Midbrain (tissue), 1 donor: ENCODE results near the gene FBXL15.

Experiments used
- DNase-seq: peaks from one replicate; lab custom pipeline; 2025; lab: John Stamatoyannopoulos, UW

FBXL15 gene

DNA sequence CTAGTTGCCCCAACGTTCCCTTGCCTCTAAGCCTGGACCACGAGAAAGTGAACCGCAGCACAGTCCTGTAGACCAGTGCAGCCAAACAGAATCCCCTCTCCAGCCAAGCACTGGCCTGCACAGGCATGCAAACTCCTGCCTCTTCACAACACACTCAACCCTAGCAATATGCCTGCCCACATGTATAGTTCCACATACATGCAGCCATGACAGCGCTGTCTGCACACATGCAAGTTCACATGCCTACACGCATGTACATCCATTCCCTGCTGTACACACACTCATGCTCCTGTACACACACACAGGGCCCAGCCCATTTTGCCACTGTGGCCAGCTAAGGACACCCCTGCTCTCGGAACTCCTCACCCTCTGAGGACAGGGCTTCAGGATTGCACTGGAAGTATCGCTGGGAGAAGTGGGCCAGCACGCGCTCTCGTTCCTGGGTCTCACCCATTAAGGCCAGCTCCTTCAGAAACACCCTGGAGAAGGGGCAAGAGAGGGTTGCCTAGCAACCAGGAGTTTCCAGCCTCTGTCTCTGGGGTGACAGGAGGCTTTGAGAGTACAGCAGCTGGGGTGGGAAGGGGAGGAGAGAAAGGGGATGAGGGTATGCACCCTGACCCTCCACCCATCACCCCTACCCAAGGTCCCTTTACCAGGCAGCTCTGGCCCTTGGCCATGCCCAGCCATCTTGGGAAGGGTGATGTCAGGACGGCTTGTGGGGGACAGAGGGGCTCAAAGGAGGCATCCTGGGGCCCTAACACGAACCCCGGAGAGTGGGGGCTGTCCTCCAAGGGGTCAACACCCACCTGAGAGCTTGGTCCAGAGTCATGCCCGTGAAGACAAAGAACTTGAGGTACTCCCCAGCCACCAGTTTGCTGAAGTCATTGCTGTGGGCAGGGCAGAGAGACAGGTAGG lies 9.0 kb upstream of the FBXL15 start:
- no peak for DNase-seq

DNA sequence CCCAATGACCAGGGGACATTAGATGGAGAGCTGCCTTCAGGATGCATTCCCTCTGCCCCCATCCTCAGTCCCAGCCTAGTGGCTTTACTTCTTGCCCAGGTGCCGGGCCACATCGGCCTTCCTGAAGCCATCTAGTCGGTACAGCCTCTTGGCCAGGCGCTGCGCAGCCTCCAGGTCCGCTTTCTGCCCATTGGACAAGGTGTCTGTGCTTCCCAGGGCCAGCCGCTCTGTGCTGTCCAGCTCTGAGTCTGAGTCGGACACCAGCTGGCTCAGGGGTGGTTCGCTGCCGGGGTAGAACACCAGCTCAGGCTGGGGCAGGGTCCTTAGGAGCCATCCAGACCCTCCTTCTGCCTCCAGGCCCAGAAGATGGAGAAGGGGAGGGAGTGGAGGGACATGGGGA lies 8.3 kb upstream of the FBXL15 start:
- DNase-seq = no peak

DNA sequence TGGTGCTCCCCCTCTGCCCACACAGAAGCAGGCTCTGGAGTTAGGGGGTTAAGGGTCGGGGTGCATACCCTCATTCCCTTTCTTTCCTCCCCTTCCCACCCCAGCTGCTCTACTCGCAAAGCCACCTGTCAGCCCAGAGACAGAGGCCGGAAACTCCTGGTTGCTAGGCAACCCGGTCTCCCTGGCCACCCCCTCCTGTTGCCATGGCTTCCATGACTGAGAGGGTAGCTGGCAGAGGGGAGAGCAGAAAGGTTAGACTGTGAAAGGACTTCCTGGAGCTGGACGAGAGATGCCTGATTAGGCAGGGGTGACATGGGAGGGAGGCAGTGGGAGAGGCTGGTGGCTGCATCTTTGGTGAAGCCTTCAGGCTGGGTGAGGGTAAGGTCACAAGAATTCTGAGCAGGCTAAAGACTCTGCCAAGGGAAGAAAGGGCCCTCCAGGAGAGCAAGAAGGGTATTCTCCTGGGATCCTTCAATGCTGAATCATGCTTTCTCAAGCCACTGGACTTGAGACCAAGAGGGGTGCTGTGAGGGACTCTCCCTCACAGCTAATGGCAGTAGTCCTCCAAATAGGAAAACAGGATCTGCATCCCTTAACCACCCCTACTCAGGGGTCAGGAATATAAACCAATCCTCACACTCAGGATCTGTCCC lies 7.5 kb upstream of the FBXL15 start:
- peak; percentile 21 for DNase-seq

DNA sequence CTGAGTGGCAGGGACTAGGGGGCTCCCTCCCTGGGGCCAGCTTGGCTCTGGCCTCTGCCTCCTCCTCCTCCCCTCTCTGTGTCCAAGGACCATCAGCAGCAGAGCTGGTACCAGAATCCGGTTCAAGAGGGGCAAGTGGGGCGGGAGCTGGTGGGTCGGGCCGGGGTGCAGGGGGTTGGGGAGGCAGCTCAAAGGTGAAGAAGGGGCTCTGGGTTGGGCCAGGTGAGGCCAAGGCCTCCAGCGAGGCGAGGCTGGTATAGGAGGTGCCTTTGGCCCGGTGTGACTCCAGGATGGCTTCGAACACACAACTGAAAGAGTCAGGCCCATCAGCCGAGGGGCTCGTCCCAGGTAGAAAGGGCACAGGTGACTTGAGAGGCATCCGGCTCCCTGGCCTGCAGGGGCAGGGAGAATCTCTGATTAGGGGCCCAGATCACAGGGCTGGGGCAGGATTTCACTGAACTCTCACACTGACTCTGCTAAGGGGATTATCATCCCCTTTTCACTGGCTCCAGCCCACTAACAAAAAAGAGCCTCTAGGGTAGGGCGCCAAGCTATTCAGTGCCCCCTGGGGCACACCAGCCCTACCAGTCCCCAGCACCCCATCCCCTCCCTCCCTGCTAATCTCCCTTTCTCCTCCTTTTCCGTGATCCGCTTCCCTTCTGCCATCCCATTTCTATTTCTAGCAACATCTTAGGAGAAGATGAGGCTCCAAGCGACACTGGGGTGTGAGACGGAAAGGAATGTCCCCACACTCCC lies 6.7 kb upstream of the FBXL15 start:
- no peak for DNase-seq

DNA sequence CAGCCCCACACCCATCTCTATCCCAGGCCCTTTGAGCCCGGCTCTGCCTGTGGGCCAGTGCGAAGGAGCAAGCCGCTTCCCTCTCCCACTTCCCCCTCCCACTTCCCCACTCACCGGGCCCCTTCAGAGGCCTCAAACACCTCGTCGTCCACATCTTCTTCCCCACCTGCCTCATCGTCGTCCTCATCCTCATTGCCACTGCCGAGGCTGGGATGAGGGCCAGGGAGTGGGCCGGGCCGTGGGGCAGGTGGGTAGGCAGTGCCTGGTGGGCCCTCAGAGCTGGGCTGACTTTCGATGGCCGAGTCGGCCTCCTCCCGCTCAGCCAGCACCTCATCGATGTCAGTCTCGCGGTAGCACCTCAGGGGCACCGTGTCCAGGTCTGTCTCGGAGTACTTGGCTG lies 5.9 kb upstream of the FBXL15 start:
- no peak for DNase-seq

DNA sequence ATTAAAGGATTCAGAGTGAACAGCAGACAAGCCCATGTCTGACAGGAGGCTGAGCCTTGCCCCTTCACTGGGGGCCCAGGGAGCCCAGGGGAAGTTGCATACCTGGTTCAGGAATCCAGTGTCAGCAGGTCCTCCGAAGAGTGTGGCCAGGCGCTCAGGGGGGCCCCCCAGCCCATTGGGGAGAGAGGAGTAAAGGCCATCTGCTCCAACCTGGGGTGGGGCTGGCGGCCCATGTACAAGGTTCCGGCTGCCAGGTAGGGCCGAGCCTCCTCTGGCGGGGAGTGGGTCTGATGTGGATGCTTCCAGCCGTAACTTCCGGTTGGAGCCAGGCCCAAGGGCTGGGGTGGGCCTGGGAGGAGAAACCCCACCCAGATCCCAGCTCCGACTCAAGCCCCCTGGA lies 4.4 kb upstream of the FBXL15 start:
- DNase-seq = no peak

DNA sequence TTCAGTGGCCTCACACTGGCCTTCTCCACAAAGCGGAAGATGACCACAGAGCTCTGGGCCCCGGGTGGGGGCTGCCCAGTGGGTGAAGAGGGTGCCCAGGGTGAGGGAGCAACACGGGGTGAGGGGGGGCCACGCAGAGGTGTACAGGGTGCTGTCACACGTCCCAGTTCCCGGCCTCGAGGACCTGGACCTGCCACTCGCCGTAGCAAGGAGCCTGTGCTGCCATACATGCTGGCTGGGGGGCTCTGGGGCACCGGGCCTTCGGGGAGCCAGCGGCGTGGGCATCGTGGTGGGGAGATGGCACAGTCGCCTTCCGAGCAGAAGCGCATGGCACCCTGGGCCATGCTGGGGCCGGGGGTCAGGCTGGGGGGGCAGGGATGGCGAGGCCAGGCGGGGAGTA lies 3.9 kb upstream of the FBXL15 start:
- DNase-seq = no peak

DNA sequence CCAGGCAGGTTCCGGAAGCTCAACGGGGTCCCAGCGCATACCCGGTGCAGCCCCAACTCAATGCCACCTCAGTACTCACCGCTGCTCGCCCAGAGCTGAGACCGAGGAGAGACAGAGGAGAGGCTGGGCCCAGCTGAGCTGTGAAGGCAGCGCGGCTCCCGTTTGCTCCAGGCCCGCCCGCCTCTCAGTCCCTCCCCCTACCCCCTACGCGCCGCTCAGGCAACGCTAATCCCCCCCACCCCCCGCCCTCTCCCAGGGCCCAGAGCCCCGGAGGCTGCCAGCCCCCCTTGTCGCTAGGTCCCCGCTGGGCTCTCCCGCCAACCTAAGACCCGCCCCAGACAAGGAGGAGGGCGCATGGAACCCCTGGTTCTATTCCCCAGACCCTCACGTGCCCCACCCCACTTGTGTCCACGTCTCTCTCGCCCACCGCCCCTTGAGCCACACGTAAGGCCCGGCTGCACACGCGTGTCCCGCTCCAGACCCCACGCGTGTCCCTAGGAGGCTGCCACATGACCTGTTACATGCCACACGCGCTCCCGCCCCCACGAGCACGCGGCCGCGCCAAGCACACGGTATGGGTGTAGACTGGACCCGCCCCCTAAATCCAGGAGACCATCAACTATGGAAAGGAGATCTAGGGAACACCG lies 1.9 kb upstream of the FBXL15 start, which contains the start of gene PSD:
Gene PSD (minus strand): TSS at position 164 of the 647 bp plus-strand sequence. CDS start 1,747 bp downstream, outside the sequence.
- DNase-seq = peak; percentile 27

DNA sequence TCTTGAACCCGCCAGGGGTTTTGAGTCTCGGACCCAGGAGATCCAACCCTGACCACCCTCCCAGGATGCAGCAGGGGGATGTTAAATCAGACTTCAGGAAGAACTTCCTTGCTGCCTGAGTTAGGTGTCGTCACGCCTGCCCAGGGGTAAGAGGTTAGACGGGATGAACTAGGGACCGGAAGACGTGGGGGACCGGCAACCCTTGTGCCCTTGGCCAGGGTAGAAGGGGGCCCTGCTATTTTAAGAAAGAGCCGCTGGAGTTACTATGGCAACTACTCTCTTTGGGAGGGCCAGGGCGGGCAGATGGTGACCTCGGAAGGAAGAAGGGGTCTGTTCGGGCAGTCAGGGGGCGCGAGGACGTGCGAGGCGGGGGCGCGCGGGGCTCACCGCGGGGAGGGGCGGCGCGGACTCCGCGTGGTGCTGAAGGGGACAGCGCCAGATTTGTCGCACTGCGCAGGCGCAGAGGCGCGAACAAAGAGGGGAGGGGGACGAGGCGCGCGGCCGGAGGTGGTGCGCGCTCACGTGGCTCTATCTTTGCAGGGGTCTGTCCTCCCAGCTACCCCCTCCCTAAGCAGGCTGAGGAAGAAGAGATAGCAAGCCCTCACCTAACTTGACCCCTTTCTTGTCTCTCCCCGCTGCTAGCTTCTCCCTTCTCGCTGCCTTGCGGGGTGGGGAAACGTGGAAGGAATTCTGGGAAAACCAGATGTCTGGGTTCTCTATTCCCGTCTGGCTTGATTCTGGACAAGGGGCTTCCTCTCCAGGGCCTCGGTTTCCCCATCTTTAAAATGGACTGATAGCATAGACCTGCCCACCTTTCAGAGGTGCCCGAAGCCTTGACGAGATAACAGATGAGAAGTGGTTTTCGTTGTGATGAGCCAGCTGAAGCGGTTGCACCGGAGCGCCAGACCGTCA lies 1.1 kb upstream of the FBXL15 start:
- DNase-seq = peak; percentile 87

DNA sequence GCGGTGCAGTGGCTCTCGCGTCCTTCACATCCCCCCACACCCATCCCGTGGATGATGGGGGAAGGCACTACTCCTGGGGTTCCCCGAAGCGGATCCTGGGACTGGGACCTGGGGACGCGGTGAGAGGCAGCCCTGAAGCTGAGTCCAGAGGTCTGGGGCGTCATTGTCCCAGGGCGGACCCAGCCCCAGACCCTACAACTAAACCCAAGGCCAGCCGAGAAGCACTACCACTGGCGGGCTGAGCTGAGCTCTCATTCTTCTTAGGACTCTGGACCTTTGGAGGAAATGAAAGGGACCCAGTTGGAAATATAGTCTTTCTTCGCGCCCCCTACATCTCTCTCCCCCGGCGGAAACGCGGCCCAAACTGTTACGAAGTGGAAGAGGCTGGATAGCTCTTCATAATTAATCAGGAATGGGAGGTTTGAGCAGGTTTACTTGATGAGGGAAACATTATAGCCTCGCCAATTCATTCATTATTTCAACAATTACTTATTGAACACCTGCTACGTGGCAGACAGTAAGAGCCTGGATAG lies 389 bp upstream of the FBXL15 start:
- DNase-seq = no peak

DNA sequence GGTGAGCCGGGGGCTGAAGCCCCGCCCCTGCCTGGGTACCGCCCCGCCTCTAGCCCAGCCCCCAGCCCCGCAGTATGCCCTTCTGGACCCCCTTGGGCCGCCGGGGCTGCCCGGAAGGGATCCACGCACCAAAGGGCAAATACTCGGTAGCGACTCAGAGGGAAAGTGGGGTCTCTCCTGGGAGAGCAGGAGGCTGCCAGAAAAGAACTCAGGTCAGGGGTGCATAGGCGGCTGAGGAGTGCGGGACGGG lies 796 bp downstream of the FBXL15 start:
- DNase-seq = no peak

DNA sequence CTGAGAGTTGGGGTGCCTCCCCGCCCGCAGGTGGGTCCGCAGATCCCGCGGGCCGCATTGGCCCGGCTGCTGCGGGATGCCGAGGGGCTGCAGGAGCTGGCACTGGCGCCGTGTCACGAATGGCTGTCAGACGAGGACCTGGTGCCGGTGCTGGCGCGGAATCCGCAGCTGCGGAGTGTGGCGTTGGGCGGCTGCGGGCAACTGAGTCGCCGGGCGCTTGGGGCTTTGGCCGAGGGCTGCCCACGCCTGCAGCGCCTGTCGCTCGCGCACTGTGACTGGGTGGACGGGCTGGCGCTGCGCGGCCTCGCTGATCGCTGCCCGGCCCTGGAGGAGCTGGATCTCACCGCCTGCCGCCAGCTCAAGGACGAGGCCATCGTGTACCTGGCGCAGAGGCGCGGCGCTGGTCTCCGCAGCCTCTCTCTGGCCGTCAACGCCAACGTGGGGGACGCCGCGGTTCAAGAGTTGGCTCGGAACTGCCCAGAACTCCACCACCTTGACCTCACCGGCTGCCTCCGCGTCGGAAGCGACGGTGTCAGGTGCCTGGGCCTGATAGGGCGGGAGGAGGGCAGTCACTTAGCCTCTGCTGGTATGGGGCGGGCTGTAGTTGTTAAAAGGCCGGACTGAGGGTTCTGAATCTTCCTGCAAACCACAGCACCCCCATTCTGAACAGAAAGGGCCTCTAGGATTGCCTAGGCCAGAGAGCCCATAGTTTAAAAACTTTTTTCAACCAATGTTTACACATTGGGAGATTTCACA lies 1.3 kb downstream of the FBXL15 start:
- no peak for DNase-seq

DNA sequence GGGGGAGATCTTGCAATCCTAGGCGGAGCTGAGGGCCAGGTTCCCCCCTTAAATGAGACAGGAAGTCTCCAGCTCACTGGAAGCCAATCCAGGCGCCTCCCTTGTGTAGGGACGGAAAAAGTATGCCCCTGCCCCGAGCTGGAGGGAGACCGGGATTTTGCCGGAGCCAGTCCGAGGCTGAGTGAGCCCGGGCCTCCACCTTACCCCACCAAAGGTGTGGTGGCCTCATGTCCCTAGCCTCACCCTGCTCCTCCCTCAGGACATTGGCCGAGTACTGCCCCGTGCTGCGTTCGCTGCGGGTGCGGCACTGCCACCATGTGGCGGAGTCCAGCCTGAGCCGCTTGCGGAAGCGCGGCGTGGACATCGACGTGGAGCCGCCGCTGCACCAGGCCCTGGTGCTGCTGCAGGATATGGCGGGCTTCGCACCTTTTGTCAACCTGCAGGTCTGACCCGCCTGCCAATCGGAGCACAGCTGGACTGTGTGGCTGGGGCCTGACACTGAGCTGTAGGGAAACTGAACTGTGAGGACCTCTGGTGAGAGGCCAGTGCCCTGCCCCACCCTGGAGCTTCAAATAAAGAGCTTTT lies 2.0 kb downstream of the FBXL15 start:
- peak; percentile 69 for DNase-seq

DNA sequence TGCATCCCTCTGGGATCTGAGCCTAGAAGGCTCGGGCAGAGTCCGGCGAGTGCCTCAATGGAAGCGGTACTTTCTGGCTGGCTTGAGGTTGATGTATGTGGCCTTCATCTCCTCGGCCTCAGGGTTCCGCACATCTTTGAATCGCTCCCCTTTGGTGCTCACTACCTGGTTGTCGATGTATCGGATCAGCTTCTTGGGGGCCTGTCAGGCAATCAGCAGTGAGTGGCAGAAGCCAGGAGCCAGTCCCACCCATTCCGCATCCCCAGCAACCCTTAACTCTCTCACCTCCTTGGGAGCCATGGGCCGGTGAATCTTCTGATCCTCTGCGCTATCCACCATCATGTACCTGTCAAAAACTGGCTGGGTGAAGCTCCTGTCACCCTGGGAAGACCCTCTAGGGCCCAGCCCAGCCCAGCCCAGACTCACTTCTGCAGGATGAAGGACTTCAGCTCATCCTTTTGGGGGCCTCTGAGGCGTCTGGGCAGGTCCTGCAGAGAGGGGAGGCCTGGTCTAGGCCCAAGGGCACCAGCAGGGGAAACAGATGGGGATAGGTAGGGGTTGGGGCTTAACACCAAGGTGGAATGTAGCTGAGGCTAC lies 2.8 kb downstream of the FBXL15 start:
- no peak for DNase-seq

DNA sequence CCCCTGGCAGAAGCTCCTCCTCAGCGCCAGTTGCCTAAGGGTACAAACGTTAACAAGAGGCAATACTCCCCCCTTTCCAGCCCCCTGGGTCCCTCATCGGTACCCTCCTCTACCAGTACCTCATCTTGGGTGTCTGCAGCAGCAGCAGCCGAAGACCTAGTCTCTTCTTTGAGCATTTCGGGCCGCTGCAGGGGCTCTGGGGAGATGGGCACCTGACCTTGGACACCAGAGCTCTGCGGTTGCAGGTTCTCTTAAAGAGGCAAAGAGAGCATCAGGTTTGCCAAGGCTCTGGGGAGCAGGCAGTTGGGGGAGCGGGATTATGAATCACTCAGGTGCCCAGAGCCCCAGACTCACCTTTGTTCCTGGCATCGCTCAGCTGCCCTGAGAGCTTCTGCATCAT lies 3.5 kb downstream of the FBXL15 start:
- no peak for DNase-seq

DNA sequence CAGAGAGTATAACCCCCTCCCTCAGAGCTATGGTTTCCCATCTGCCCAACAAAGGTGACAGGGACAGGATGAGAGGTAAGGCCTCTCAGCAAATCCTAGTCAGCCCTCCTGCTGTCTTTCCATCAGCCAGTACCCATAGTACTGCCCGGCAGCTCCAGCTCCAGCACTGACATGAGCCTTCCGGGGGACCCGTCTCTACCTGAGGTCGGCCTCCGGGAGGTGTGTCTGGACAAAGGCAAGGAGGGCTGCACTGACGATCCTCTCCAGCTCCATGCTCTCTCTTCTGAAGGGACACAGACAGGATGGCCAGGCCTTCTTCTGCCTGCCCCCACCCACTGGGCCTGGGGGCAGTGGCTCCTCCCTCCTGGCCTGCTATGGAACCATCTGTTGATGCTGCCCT lies 4.3 kb downstream of the FBXL15 start:
- DNase-seq = no peak

DNA sequence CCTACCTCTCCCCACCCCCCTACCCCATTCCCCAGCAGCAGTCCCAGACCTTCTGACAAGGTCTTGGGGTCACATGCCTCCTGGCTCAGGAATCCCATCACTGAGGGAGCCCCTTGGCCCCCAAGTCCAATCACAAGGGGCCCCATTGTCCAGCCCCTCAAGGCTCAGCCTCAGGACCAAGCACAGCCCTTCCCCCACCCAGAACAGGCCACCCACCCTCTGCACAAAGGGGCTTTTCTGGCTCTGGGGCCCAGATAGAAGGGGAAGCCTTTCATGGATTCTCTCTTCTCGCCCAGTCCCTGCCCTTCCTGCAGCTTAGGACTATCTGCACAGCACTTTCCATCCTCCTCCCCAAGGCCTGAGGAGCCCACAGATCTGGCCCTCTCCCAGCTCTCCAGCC lies 4.8 kb downstream of the FBXL15 start:
- DNase-seq = no peak

DNA sequence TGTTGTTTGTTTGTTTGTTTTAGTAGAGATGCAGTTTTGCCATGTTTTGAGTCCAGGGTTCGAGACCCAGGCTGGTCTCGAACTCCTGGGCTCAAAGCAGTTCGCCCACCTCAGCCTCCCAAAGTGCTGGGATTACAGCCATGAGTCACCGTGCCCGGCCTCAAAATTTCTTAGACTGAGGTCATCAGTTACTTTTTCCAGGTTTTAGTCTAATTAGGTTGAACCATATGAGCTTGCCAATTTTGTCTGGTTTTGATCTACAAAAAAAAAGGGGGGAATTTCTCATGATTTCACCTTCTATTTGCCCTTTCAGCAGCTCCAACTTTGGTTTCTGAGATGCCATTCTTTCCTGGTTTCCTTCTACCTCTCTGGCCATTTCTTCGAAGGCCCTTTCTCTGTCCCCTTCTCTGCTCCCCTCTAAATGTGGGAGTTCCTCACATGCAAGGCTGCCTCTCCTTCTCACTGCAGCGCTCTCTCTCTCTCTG lies 6.2 kb downstream of the FBXL15 start:
- no peak for DNase-seq

DNA sequence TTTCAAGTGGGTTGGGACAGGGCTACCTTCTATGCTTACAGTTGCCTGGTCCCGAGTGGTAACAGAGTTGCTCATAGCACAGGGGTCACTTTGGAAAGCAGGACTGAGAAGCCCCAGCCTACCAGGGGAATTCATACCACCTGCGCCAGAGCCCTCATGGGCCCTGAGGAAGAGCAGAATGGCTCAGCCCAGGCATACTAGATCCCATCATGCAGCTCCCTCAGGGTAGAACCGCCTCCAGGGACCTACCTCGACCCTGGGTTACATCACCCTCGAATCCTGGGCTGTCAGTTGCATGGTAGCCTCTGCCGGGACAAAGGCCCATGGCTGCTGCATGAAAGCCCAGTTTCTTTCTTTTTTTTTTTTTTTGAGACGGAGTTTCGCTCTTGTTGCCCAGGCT lies 8.8 kb downstream of the FBXL15 start:
- DNase-seq = no peak
